Measurements from ENCODE around the gene CDH13.

The CDH13 gene

DNA sequence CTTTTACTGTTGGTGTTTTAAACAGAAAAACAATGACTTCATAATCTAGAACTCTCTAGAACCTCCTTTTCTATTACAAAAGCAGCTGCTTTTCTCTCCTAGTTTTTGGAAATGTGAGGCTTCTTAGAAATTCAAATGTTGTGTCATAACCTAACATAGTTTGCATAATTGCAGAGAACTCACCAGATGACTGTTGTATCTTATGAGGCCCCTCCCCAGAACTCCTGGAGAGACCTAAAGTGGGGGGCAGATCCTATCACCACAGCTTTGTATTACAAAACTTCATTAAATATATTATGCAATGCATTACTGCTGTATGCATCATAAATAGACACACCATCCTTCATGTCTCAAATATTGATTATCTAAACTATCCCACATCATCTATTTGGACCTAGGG lies 642.3 kb downstream of the CDH13 start:
- DNase-seq: no peak

DNA sequence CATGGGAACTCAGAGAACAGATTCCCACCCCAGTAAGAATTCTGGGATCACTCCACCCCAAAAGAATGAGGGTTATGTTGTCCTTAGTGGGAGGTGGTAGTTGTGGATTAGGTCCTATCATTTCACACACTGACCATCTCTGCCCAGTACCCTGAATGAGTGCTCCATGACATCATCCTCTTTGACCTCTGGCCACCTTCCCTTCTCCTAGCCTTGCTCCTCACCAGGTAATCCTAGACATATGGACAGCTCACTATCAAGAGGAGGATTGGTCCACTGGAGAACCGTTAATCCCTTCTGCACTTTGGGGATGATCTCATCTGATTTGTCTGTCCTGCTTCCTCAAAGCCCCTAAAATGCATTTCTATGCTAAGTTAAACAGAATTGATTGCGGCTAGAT lies 642.8 kb downstream of the CDH13 start:
- DNase-seq: no peak

- DNase-seq: no peak
Observed at GRCh38 chr16:83270061-83270460, 643.3 kb downstream of the CDH13 start.

GRCh38 chr16:83270640-83271039 lies 643.9 kb downstream of the CDH13 start:
- no peak for DNase-seq

DNA sequence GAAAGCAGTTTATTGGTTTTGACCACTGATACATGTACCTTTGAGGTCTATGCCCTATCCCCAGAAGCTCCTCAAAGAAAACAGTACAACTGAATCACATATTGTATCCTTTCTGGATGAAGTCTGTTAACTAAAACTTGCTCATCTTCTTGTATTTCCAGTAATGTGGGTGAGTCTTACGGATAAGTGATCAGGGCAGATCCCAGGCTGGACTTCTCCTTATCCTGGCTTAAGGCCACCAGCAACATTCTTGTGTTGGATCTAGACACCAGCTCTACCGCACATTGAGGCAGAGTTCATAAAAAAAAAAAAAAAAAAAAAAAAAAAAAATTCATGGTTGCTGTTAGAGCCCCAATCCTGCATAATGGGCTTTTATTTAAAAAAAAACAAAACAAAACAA lies 644.4 kb downstream of the CDH13 start:
- no peak for DNase-seq

- peak; percentile 1 for DNase-seq
Observed at GRCh38 chr16:83271970-83272575, 645.3 kb downstream of the CDH13 start.

DNA sequence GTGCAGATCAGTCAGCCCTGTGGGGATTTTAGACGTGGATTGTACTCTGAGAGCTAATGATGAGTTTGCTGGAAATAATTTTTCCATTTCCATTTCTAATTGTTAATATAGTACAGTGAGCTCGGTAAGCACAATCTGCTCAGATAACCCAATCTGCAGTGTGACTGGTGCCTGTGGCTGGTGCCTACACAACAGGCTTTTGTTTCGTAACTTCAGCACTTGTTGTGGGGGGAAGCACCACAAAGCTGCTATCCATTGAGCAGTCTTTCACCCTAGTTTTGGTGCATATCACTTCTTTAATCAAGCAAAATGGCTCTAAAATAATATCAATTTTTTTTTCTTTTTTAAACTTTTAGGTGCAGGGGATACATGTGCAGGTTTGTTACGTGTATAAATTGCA lies 646.1 kb downstream of the CDH13 start:
- no peak for DNase-seq

DNA sequence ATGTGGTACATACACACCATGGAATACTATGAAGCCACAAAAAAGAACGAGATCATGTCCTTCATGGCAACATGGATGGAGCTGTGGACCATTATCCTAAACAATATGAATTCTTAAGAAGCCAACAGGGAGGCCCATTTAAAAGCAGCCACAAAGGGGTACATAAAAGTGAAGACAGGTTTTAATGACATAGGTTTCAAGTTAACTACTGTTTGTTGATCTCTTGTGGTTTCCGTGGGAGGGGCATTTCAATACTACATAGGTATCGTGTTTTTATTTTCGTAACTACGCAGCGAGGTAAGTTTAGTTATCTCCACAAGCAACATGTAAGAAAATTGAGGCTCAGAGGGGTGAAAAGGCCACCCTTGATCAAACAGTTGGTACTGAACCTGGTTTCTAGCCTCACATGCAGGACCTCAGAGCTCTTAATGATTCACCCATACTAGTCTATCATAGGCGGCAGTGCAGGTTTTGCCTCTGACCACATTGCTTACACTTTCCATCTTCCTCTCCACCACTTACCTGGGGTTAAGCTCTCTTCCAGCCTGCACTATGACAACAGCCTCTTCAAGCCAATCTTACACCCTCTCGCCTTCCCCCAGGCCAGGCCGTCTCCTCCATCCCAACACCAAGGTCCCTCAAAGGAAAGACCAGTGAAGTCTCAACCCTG lies 646.9 kb downstream of the CDH13 start:
- DNase-seq: no peak

DNA sequence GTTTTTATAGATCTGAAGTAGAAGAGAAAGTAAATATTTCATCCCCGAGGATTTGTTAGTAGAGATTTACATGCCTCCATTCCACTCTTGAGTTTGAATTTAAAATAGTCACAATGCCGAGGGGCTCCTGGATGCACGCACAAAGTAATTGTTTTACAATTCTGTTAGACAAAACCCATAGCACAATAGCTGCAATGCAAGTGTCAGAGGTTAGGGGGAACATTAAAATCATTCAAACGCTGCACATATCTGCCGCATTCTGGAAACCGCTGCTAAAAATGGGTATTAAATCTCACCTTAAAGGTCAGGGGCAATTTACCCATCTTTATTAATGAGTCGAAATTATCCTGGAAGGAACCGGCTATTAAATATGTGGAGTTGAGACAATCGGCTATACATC lies 652.5 kb downstream of the CDH13 start:
- no peak for DNase-seq

GRCh38 chr16:83285921-83286320 lies 659.2 kb downstream of the CDH13 start:
- DNase-seq: no peak

DNA sequence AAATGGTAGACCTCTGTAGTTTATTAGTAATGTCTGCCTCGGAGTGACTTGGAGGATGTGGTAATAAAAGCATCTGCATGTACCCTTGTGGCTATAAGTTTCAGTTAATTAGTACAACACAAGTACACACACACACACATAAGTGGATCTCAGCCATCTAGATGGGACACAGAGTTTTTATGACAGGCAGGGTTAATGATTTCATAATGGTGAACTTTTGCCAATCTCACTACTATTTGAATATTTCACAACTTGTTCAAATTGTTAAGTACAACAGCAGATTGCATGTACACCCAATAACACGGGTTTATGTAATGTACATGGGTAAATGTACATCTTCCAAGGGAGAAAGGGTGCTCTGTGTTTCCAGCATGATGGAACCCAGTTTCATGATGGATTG lies 669.7 kb downstream of the CDH13 start:
- DNase-seq: no peak

GRCh38 chr16:83298541-83298940 lies 671.8 kb downstream of the CDH13 start:
- DNase-seq: no peak

DNA sequence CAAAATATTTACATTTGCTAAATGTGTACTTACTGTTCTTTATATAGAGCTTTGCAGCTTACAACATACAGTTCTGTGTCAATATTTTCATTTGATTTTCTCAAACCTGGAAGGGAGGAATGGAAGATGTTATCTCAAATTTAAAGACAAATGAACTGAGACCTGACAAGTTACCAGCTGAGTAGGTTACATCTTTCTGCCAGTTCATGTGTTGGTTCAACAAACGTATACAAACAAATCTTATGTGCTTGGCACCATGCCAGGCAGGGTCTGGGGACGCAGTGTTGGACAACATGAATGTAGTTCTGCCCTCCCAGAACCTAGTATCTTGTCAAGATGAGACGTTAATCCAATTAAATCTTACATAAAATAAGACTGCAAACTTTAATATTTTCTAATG lies 673.6 kb downstream of the CDH13 start:
- no peak for DNase-seq

DNA sequence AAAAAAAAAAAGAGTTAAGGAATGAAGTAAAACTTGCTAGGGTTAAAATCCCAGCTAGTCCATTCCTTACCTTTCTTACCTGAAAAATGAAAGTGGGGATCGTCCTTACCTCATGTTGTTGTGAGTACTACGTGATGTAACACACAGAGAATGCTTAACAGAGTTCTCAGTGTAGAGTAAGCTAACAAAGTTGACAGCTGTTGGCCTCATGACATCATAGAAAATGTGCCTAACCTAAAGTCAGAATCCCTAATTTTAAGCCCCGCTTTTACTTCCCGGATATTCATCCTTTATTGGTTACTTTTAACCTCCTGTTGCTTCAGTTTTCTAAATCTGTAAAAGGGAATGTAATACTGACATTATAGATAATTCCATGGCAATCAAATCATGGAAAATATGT lies 675.2 kb downstream of the CDH13 start:
- DNase-seq: no peak

DNA sequence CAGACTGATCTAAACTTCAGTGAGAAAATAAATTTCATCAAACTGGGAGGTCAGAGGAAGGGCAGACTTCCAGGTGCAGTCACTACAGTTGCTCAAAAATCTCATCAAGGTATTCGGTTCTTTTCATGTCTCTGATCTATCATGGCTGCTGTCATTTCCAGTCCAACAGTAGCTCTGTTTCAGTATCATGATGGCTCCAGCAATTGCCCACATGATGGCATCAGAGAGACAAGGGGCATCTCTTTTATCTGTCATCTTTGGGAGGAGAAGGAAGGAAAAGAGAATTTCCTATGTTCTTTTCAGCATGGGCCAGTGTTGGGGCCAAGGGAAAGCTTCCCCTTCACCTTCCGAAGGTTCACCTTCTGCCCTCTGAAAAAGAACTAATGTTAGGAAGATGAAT lies 676.1 kb downstream of the CDH13 start:
- no peak for DNase-seq

- DNase-seq: no peak
Observed at GRCh38 chr16:83305092-83305491, 678.3 kb downstream of the CDH13 start.

GRCh38 chr16:83306961-83307593 lies 680.3 kb downstream of the CDH13 start:
- no peak for DNase-seq

- no peak for DNase-seq
Observed at GRCh38 chr16:83307594-83307992, 680.8 kb downstream of the CDH13 start.

DNA sequence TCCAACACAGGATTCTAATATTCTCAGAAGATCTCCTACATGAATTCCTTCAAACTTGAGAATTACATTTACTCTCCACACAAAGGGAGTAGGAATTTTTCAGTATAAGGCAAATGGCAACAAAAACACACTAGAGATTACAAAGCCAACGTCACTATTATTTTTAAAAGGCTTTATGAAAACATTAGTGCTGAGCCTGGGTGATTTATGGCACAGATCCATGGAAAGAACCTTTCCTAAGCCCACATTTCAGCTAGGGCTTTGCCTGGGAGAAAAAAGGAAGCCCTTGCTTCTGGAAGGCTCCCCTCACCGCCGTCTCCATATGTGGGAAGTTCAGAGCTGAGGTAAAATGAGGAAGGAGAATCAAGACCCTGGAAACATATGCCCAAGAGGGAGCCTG lies 681.6 kb downstream of the CDH13 start:
- no peak for DNase-seq

DNA sequence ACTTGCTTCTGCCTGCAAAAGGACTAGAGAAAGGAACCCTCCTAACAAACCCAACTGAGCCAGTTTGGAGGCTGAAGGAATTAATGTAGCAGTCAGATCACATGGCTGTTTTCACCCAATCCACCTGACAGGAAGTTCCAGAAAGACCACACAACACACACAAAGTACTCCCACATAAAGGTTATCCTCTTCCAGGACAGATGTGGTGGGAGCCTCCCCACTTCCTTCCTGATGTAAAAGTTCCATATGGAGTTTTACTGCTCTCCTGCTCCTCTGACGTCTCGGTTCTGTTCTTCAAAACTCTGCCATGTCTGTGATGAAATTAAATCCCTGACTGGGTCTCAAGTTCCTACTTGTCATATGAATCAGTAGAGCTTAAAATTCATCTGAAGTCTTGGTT lies 684.0 kb downstream of the CDH13 start:
- no peak for DNase-seq

DNA sequence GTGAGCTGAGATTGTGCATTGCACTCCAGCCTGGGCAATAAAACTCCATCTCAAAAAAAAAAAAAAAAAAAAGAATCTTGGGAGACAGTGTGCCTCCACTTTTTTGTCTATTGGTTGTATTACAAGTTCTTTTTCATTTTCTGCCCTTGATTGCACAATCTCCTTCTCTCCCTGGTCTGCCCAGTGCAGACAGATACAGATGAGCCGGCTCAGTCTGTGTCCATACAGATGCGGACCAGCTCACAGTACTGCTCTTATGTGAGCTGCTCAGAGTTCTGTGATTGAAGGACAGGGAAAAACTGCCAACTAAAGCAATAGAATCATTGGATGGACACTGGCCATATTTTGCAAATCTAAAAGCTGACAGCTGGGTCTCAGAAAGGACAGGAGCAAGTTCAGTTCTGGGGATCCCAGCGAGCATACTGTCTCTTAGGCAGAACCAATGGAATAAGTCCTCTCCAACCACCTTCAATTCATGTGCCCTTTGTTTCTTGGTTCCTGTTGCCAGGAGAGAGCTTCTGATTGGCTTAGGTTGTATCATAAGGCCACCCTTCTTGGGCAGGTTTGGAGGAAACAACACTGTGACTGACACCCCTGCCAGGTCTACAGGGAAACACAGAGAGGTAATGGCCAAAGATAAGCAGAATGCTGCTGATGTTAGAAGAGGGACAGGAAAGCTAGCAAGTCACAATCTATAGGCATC lies 685.4 kb downstream of the CDH13 start:
- DNase-seq: no peak

GRCh38 chr16:83312718-83313245 lies 686.0 kb downstream of the CDH13 start:
- DNase-seq: no peak

GRCh38 chr16:83315271-83315670 lies 688.5 kb downstream of the CDH13 start:
- no peak for DNase-seq

DNA sequence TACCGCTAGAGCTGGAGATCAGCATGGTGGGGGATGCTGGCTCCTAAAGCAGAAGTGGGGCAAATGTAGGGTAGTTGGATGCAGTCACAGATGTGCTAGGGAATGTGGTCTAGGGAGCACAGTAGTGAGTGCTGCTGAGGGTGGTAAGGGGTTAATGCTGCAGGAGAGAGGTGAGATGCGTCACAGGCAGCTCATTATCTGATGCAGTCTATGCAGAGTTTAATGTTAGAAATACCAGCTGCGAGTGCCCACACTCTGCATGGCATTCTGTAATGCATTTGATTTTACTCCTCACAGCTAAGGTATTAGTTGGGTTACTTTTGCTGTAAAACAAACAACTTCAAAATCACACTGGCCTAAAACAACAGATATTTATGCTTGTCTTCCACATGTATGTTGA lies 689.7 kb downstream of the CDH13 start:
- DNase-seq: no peak
